Measurements from ENCODE around the gene PTPN2.

PTPN2 gene

GRCh38 chr18:12851716-12852115 lies 32.3 kb downstream of the PTPN2 start:
- no peaks in the 10 kb centered on the region for H3F3A ChIP-seq (ENCODE audit: insufficient read depth)
- no peaks in the 10 kb centered on the region for H3K36me3 ChIP-seq (ENCODE audit: low read length)
- no peak overlapping the region for H3K27ac ChIP-seq (ENCODE audit: low read depth, low read length)
- H3K9me2 ChIP-seq (replicated peaks; ENCODE audit: insufficient read depth, low read length): no peaks in the 10 kb centered on the region
- no peak overlapping the region for H3K9ac ChIP-seq (ENCODE audit: low read length)
- H3K9me3 ChIP-seq (ENCODE audit: insufficient read depth, low read length): no peaks in the 10 kb centered on the region
- peaks cover 3% of the 10 kb centered on the region; the same call in 1 of the 2 replicates for H3K79me2 ChIP-seq (ENCODE audit: insufficient read depth, low read length)
- H2AFZ ChIP-seq (ENCODE audit: low read depth, low read length, severe bottlenecking): no peak overlapping the region
- H3K4me2 ChIP-seq (ENCODE audit: low read depth, low read length, poor library complexity, severe bottlenecking): no peak overlapping the region
- H3K4me3 ChIP-seq (ENCODE audit: insufficient read depth, low read length, poor library complexity, severe bottlenecking): no peak overlapping the region
- TF ChIP-seq CTCF (IDR thresholded peaks at IDR 0.05; ENCODE audit: insufficient read depth, low read length, poor library complexity, severe bottlenecking) (no peak), EZH2phosphoT487 (conservative IDR thresholded peaks at IDR 0.05; ENCODE audit: low read length) (no peak)
- no peaks in the 10 kb centered on the region for H4K20me1 ChIP-seq (ENCODE audit: low read depth, low read length)
- H3K27me3 ChIP-seq (ENCODE audit: low read length): no peaks in the 10 kb centered on the region

GRCh38 chr18:12849548-12849947 lies 34.5 kb downstream of the PTPN2 start:
- no peaks in the 10 kb centered on the region for H3K27me3 ChIP-seq (ENCODE audit: low read length)
- TF ChIP-seq EZH2phosphoT487 (conservative IDR thresholded peaks at IDR 0.05; ENCODE audit: low read length) (no peak), CTCF (IDR thresholded peaks at IDR 0.05; ENCODE audit: insufficient read depth, low read length, poor library complexity, severe bottlenecking) (no peak)
- H3F3A ChIP-seq (ENCODE audit: insufficient read depth): no peaks in the 10 kb centered on the region
- no peak overlapping the region for H3K4me2 ChIP-seq (ENCODE audit: low read depth, low read length, poor library complexity, severe bottlenecking)
- no peaks in the 10 kb centered on the region for H3K9me3 ChIP-seq (ENCODE audit: insufficient read depth, low read length)
- no peak overlapping the region for H3K27ac ChIP-seq (ENCODE audit: low read depth, low read length)
- H3K9me2 ChIP-seq (replicated peaks; ENCODE audit: insufficient read depth, low read length): no peaks in the 10 kb centered on the region
- no peak overlapping the region for H2AFZ ChIP-seq (ENCODE audit: low read depth, low read length, severe bottlenecking)
- H3K9ac ChIP-seq (ENCODE audit: low read length): no peak overlapping the region
- no peaks in the 10 kb centered on the region for H3K36me3 ChIP-seq (ENCODE audit: low read length)
- H4K20me1 ChIP-seq (ENCODE audit: low read depth, low read length): 0 out of 2 replicates have a peak, but pooled peaks cover 7% of the 10 kb centered on the region
- H3K79me2 ChIP-seq (ENCODE audit: insufficient read depth, low read length): no peaks in the 10 kb centered on the region
- H3K4me3 ChIP-seq (ENCODE audit: insufficient read depth, low read length, poor library complexity, severe bottlenecking): no peak overlapping the region

GRCh38 chr18:12848405-12848804 lies 35.6 kb downstream of the PTPN2 start:
- H3K27ac ChIP-seq (ENCODE audit: low read depth, low read length): no peak overlapping the region
- H3K27me3 ChIP-seq (ENCODE audit: low read length): no peaks in the 10 kb centered on the region
- 0 out of 2 replicates have a peak, but pooled peaks cover 5% of the 10 kb centered on the region for H3K79me2 ChIP-seq (ENCODE audit: insufficient read depth, low read length)
- no peaks in the 10 kb centered on the region for H3K36me3 ChIP-seq (ENCODE audit: low read length)
- H2AFZ ChIP-seq (ENCODE audit: low read depth, low read length, severe bottlenecking): no peak overlapping the region
- H3K9ac ChIP-seq (ENCODE audit: low read length): no peak overlapping the region
- no peaks in the 10 kb centered on the region for H3F3A ChIP-seq (ENCODE audit: insufficient read depth)
- no peak overlapping the region for H3K4me3 ChIP-seq (ENCODE audit: insufficient read depth, low read length, poor library complexity, severe bottlenecking)
- 0 out of 2 replicates have a peak, but pooled peaks cover 7% of the 10 kb centered on the region for H4K20me1 ChIP-seq (ENCODE audit: low read depth, low read length)
- H3K9me2 ChIP-seq (replicated peaks; ENCODE audit: insufficient read depth, low read length): no peaks in the 10 kb centered on the region
- TF ChIP-seq EZH2phosphoT487 (conservative IDR thresholded peaks at IDR 0.05; ENCODE audit: low read length) (no peak), CTCF (IDR thresholded peaks at IDR 0.05; ENCODE audit: insufficient read depth, low read length, poor library complexity, severe bottlenecking) (no peak)
- H3K9me3 ChIP-seq (ENCODE audit: insufficient read depth, low read length): no peaks in the 10 kb centered on the region
- no peak overlapping the region for H3K4me2 ChIP-seq (ENCODE audit: low read depth, low read length, poor library complexity, severe bottlenecking)

Measured in SU-DHL-6 (cell line).